Fibroblast of skin of right quadriceps (primary cell): ENCODE results near the gene CNTNAP5.

Source experiments
- DNase-seq: peaks from one replicate; pipeline ENCODE4 v3.0.0-alpha.2; 2013

Gene CNTNAP5

DNA sequence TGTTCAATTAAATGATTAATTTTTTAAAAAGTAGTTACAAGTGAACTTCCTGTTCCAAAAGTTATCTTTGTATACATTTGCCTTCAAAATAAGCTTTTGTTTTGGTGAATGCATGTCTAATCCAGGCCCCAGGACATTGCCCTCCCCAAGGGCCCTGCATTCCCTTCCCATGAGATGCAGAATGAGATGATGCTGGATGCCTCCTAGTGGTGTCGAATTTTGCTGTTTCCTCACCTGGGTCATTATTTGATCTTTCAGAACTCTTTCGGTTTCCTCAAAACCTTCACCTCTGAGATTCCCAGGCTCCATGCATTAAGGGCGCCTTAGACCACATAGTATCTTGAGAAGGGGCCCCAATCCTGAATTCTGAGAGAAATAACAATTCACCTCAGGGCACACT lies 728.8 kb downstream of the CNTNAP5 start:
- no peak for DNase-seq

DNA sequence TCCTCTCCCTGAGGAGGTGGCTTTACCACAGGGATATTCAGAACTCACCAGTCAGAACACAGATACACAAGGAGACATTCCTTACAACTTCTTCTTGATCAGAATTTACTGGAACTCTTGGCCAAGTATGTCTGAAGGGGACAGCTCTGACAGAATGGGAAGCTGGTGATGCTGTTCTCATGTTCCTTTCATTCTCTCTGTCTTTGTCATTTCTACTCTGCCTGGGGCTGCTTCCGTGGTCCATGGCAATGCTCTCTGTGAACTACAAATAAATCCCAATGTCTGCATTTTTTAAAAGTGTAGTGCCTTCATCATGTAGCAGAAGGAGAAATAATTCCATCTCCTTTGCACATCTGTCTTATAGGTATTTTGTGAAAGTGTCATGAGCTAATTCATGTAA lies 730.3 kb downstream of the CNTNAP5 start:
- DNase-seq: no peak

DNA sequence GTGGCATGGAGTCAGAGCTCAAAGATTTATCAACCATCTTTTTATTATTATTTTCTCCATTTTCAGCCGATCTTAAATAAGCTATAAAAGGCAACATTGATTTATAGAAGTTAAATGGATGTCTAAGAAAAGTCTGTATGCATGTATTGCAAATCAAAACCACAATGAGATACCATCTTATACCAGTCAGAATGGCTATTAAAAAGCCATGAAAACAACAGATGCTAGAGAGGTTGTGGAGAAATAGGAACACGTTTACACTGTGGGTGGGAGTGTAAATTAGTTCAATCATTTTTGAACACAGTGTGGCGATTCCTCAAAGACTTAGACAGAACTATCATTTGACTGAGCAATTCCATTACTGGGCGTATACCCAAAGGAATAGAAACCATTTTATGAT lies 731.0 kb downstream of the CNTNAP5 start:
- DNase-seq: no peak

- no peak for DNase-seq
These were observed 737.3 kb downstream of the CNTNAP5 start for GRCh38 chr2:124762388-124762787.

DNA sequence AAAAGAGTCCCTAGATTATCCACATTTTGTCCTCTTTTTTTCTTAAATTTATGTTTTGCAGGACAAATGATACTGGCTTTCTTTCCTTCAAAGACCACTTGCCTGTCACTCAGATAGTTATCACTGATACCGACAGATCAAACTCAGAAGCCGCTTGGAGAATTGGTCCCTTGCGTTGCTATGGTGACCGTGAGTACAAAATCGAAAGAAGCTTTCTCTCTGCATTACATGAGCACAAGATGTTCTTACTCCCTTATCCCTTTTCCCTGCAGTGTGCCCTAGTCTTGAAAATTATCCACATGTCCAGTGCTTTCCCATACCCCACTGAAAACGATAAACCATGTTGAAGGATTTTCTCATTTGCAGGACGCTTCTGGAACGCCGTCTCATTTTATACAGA lies 738.5 kb downstream of the CNTNAP5 start:
- no peak for DNase-seq

GRCh38 chr2:124774781-124775180 lies 749.7 kb downstream of the CNTNAP5 start:
- DNase-seq: no peak

DNA sequence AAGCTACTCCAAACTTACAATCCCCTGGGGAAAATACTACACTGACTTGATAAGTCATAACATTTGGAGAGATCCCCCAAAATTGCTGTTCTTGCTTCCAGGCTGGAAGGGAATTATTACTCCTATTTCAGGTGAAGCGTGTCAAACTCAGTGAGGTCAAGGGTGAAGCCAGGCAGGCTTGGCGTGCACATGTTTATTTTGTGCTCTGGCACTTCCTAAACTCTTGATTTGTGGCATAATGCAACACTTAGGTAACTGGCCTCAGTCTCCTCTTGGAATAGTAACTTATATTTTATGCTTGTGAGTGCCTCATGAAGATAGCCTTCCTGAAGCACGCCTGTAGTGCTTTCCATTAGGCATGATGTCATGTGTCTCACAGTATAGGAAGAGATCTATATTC lies 751.2 kb downstream of the CNTNAP5 start:
- no peak for DNase-seq

- DNase-seq: no peak
These were observed 753.0 kb downstream of the CNTNAP5 start for GRCh38 chr2:124778076-124778475.

GRCh38 chr2:124796647-124797046 lies 771.6 kb downstream of the CNTNAP5 start:
- DNase-seq: no peak

GRCh38 chr2:124797049-124797448 lies 772.0 kb downstream of the CNTNAP5 start:
- no peak for DNase-seq

DNA sequence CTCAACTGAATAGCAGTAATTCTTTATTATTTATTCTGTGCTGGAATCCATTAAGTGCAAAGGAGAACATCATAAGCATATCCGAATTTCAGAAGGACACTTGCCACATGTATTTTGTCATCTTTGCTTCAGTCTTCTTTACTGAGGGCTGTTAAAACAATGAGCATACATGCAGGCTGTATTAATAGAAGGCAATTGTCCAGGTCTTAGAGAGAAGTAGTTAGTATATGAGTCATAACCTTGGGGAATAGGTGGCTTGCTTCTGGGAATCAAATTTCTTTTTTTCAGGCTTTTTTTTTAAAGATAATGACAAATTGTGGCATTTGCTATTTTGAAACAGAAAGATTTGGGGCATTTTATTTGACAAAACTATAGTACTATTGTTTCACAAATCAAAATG lies 773.5 kb downstream of the CNTNAP5 start:
- DNase-seq: no peak

DNA sequence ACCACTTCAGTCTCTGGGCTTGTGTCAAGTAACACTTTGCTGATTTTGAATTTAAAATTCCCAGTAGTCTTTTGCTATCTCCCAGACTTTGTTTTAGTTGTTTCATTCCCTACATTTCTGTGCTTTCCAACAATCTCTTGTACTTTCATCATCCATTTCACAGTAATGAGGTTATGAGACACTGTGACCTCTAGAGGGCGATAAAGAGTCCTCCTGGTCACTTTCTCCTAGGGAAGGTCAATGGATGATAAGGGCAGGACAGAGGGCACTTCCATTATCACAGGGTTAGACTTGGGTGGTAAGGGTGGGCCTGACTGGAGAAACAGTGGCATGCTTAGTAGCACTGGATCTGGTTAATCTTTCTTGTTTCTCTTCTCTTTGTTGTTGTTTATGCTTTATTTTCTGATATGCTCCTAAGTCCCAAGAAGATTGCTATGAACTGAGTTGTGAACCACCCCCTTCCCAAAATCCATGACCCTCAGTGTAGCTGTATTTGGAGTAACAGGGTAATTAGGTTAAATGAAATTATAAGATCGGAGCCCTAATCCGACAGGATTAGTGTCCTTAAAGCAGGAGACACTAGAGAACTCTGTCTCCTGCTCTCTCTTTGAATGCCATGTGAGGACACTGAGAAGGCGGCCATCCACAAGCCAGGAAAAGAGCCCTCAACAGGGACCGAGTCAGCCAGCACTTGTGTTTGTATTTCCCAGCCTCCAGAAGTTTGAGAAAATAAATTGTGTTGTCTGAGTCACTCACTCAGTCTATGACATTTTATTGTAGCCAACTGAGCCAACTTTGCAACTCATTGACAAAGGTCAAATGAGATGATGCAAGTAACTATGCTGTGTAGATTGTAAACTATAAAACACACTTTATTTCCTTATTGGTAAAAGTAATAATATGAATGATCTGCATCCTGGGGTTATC lies 779.2 kb downstream of the CNTNAP5 start:
- peak; percentile 3 for DNase-seq

DNA sequence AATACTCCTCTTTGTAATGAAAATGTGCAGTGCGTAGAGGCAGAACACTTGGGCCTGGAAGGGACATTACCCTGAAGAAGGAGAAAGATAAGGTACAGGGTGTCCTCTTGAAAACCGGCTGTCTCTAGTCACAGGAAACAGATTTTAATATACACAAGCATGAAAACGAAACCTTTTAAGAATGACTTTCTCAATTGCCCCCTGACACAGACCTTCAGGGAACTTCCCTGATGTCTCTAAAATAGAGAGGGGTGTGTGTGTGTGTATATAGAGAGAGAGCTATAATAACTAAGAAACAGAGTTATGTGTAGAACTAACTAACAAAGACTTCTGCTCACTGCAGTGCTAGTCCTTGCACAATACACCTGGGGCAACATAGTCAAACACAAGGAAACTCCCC lies 780.0 kb downstream of the CNTNAP5 start:
- DNase-seq: no peak

- no peak for DNase-seq
These were observed 785.0 kb downstream of the CNTNAP5 start for GRCh38 chr2:124810132-124810531.

DNA sequence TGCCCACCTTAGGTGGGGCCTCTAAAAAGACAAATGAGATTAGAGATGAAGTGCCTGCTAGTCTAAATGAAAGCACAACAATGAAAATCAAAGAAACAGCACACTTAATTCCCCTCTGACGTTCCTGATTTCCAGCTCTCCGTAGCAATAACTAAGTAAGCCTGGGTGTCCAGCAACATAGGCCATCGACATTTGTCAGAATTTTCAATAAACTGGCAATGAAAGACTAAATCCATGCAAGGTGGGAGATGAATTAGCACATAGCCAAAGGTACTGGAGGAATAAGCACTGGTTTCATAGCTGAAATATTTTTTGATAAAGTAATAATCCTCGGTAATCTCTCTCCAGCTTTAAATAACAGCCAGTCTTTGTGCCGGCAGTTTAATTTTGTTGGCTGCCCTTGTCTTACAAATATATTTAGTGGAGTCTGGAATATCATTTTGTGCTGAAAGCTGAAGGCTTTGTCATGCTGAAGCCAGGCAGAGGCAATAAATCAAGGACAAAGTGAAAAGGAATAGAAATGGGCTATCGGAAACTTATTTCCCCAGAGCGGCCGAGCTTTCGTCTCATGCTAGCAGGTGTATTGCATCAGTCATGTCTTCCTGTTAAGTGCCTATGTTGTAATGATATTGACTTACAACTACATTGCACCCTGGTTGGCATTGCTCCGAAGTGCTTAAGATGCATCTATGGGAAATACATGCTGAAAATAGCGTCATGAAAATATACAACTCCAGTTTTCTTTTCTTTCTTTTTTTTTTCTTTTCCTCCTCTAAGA lies 790.1 kb downstream of the CNTNAP5 start:
- no peak for DNase-seq

GRCh38 chr2:124816007-124816406 lies 790.9 kb downstream of the CNTNAP5 start:
- DNase-seq: no peak

GRCh38 chr2:124822516-124822915 lies 797.4 kb downstream of the CNTNAP5 start:
- DNase-seq: no peak

DNA sequence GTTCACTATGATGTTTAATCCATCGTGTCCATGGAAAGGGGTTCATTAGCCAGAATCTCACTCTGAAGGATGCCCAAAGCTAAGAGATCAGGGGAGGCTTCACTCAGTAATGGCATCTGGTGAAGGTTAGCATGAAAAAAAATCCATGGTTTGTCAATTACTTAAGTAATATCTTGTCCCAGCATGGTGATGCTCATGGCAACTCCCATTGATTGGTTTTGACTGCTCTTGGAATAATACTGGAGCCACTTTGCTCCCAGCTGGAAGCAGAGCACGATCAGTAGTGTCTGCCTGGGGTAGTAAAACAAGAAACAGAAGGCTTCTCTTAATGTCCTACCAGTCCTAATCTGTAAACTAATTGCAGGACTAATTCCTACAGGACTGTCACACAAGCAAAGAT lies 799.4 kb downstream of the CNTNAP5 start:
- no peak for DNase-seq

DNA sequence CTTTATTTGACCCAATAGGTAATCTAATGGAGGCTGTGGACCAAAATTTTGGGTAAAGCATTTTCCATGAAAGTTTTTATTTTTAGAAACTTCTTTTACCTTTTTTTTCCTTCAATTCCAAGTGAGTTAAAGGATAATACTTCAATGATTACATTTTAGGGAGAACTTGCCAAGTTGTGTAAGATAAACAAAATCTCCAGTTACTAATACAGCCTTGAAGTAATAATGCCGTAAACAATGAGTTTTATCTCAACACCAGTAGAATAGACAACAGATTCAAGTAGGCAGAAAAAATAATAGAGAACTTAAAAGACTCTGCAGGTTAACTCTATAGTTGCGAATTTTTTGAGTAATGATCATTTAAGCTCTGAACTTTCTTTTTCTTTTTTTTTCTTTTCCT lies 807.4 kb downstream of the CNTNAP5 start:
- DNase-seq: no peak

- DNase-seq: no peak
These were observed 809.2 kb downstream of the CNTNAP5 start for GRCh38 chr2:124834331-124834730.

- DNase-seq: no peak
These were observed 810.2 kb downstream of the CNTNAP5 start for GRCh38 chr2:124835331-124835730.

DNA sequence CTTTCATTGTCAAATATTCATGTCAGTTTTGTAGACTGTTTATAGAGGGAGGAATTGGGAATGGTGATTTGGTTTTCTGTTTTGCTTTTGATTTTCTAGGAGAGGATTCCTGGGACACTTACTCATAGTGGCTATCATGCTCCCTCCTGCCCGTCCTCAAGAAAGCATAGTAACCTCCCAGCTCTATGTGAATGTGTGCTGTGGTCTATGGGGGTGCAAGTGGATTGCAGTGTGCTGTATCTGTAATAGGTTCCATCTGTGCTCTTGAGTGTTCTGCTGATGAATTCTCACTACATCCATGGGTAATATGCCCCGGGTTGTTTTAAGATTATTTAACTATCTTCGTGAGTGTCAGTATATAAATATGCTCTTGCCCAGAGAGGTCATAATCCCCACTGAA lies 811.3 kb downstream of the CNTNAP5 start:
- DNase-seq: peak; percentile 30

DNA sequence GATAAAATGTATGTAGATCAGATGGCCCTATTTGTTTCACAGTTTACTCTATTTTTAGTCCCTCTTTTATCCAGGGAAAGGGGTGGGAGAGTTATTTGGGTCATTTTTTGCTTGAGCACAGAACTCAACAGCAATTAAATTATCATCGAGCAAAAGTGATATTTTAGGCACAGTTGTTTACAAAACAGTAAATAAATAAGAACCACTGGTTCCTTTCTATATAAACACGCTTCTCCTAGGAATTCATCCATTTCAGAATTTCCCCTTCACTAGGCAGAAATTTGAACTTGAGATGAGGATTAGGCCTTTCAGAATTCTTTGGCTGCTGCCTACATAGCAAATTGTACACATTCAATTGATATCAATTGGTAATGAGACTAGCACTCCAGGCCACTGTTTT lies 812.4 kb downstream of the CNTNAP5 start:
- DNase-seq: no peak

DNA sequence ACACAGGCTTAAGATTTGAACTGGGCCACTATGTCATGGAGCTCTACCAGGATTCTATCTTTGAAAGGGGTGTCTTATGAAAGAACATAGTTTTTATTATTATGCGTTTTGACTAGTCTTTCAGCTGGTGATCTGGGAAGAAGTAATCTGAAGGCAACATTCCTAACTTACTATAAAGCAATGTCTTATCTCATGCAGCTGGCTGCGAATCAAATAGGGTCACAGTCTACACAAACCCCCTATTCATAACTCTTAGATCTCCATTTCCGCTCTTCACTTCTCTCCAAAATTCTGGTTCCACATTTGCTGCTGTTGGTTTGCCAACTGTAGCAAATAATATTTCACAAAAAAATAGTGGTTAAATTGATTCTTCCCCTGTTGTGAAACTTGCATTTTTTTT lies 813.3 kb downstream of the CNTNAP5 start:
- DNase-seq: no peak
